HCT116 (cell line): ENCODE results near the gene ANAPC2. TPM values are rescaled to one million over a fixed set of nuclear protein-coding genes. Genes with fewer than 3 reads are reported as not detected.
A peak's percentile ranks its signal among the peaks of the same experiment; 100 is the strongest.

ENCODE experiments used
- ATAC-seq: fragments of 200-7000 bp; cut with Tn5 transposase; 2 replicates; pipeline ENCODE4 v1.9.1; 2020; ENCODE audit warnings: mild to moderate bottlenecking, moderate library complexity
- BruUV-seq: library from RNA; stranded (reverse); fragments of 400-500 nt; replicated peaks from 2 replicates; lab custom pipeline; 2021; lab: Mats Ljungman, UMichigan
- CTCF ChIA-PET: fragments of 300-600 bp; sonication (Branson Sonifier 250); formaldehyde crosslinking; loops from one replicate; lab custom pipeline; 2021; ENCODE audit warnings: antibody characterized with exemption; lab: Charles Lee
- POLR2A ChIA-PET: fragments of 300-600, 350-600 bp; sonication (Branson Sonifier 250); formaldehyde crosslinking; loops from one replicate; lab custom pipeline; 2021; ENCODE audit warnings: antibody characterized with exemption; lab: Charles Lee
- RAD21 ChIA-PET, 2 experiments: fragments of 300-600 bp; sonication (Branson Sonifier 250); formaldehyde crosslinking; loops; one replicate each; lab custom pipeline; 2023; ENCODE audit warnings: low total read pairs in 2 of 2; ENCODE audit not compliant: uncharacterized antibody in 2 of 2, unreplicated experiment in 2 of 2, low non-redundant PET in 1 of 2; lab: Charles Lee
- DNase-seq: peaks from one replicate; pipeline ENCODE4 v3.0.0-alpha.2; 2010; ENCODE audit warnings: low read depth, low spot score
- H2AFZ ChIP-seq: fragments of 200-600 bp; shearing (Covaris generic), sonication (generic); 2 replicates; pipeline ENCODE4 v1.6.1; 2017; ENCODE audit warnings: low read depth, mixed run types, mixed read lengths, antibody characterized with exemption, low read length; ENCODE audit not compliant: poor library complexity, severe bottlenecking
- H3K27ac ChIP-seq: 2 replicates; pipeline ENCODE4 v1.5.1; 2012; ENCODE audit warnings: low read depth, low read length
- H3K27me3 ChIP-seq: fragments of 200-600 bp; sonication (generic); 2 replicates; pipeline ENCODE4 v1.6.1; 2016; ENCODE audit warnings: mixed run types, low read length, mixed read lengths; ENCODE audit not compliant: insufficient read depth
- H3K36me3 ChIP-seq, 2 experiments: fragments of 200-500 bp in 1 of 2; fragments of 200-600 bp in 1 of 2; sonication (Bioruptor generic) in 1 of 2; sonication (generic) in 1 of 2; 2 replicates each; pipeline versions ENCODE4 v1.5.1 to v1.6.1; 2014 to 2016; ENCODE audit warnings: low read length in 2 of 2, inconsistent platforms in 1 of 2, mixed read lengths in 1 of 2, mixed run types in 1 of 2; ENCODE audit not compliant: insufficient read depth in 2 of 2, control insufficient read depth in 1 of 2
- H3K4me1 ChIP-seq, 2 experiments: fragments of 200-600 bp in 1 of 2; sonication (generic) in 1 of 2; 2 replicates each; pipeline versions ENCODE4 v1.5.1 to v1.6.1; 2012 to 2017; ENCODE audit warnings: low read length in 2 of 2, inconsistent platforms in 1 of 2, mild to moderate bottlenecking in 1 of 2, mixed read lengths in 1 of 2, mixed run types in 1 of 2, moderate library complexity in 1 of 2; ENCODE audit not compliant: insufficient read depth in 2 of 2, control insufficient read depth in 1 of 2
- H3K4me2 ChIP-seq: fragments of 200-600 bp; sonication (generic); 2 replicates; pipeline ENCODE4 v1.6.1; 2017; ENCODE audit warnings: mixed run types, low read length, mixed read lengths
- H3K4me3 ChIP-seq, 2 experiments: fragments of 200-600 bp in 1 of 2; sonication (generic) in 1 of 2; replicated peaks in 1 of 2; 2 replicates each; pipeline ENCODE4 v1.5.1; 2011 to 2016; ENCODE audit warnings: low read length in 2 of 2, control low read depth in 1 of 2, low read depth in 1 of 2, mild to moderate bottlenecking in 1 of 2, mixed read lengths in 1 of 2, mixed run types in 1 of 2
- H3K79me2 ChIP-seq: fragments of 200-600 bp; sonication (generic); 2 replicates; pipeline ENCODE4 v1.6.1; 2017; ENCODE audit warnings: mild to moderate bottlenecking, mixed run types, low read length, moderate library complexity, mixed read lengths; ENCODE audit not compliant: insufficient read depth
- H3K9ac ChIP-seq: fragments of 200-600 bp; sonication (generic); 2 replicates; pipeline ENCODE4 v1.6.1; 2016; ENCODE audit warnings: low read length, mixed read lengths
- H3K9me2 ChIP-seq: fragments of 200-600 bp; sonication (generic), shearing (Covaris generic); 2 replicates; pipeline ENCODE4 v1.6.1; 2017; ENCODE audit warnings: mixed run types, mild to moderate bottlenecking, moderate library complexity; ENCODE audit not compliant: insufficient read depth
- H3K9me3 ChIP-seq, 2 experiments: fragments of 200-500 bp in 1 of 2; fragments of 200-600 bp in 1 of 2; sonication (Bioruptor generic) in 1 of 2; sonication (generic) in 1 of 2; 2 replicates each; pipeline ENCODE4 v1.6.1; 2014 to 2017; ENCODE audit warnings: low read length in 2 of 2, mixed read lengths in 2 of 2, inconsistent platforms in 1 of 2, low read depth in 1 of 2, mild to moderate bottlenecking in 1 of 2, mixed run types in 1 of 2, moderate library complexity in 1 of 2; ENCODE audit not compliant: control insufficient read depth in 1 of 2, insufficient read depth in 1 of 2
- H4K20me1 ChIP-seq: fragments of 200-600 bp; sonication (generic), shearing (Covaris generic); 2 replicates; pipeline ENCODE4 v1.6.1; 2017; ENCODE audit warnings: mixed run types, mild to moderate bottlenecking, moderate library complexity; ENCODE audit not compliant: insufficient read depth
- CBX3 ChIP-seq: IDR thresholded peaks from 2 replicates; pipeline ENCODE4 v1.6.1; 2012; ENCODE audit warnings: low read depth
- EZH2 ChIP-seq: fragments of 200-600 bp; sonication (generic); IDR thresholded peaks from 2 replicates; pipeline ENCODE4 v1.6.1; 2017; ENCODE audit warnings: antibody characterized with exemption, mixed run types
- FOSL1 ChIP-seq: IDR thresholded peaks from 2 replicates; pipeline ENCODE4 v1.6.1; 2012; ENCODE audit warnings: low read depth
- JUND ChIP-seq: IDR thresholded peaks from 2 replicates; pipeline ENCODE4 v1.6.1; 2012
- RAD21 ChIP-seq: IDR thresholded peaks from 2 replicates; pipeline ENCODE4 v1.6.1; 2012; ENCODE audit warnings: low read depth, mild to moderate bottlenecking
- SRF ChIP-seq: IDR thresholded peaks from 2 replicates; pipeline ENCODE4 v1.6.1; 2012; ENCODE audit warnings: low read depth
- TCF7L2 ChIP-seq: IDR thresholded peaks from 2 replicates; pipeline ENCODE4 v1.7.0; 2011; ENCODE audit warnings: borderline replicate concordance, inconsistent platforms; ENCODE audit not compliant: insufficient read depth, insufficient read length; ENCODE audit errors: extremely low read depth
- intact Hi-C: fragments of 100-400 bp; cut with micrococcal nuclease; formaldehyde crosslinking; loops from 2 replicates; pipeline ENCODE4 v1.10.0; 2022
- total RNA-seq: library from RNA; stranded (reverse); gene quantifications from one replicate; pipeline ENCODE4 v1.2.1, GENCODE V29; 2021; ENCODE audit not compliant: unreplicated experiment
- TF ChIP-seq, protein P1 (sequence below): IDR thresholded peaks from 2 replicates; pipeline ENCODE4 v1.6.1; 2012
- TF ChIP-seq, protein P2 (sequence below): IDR thresholded peaks from 2 replicates; pipeline ENCODE4 v1.6.1; 2011; ENCODE audit warnings: mild to moderate bottlenecking, low read length, moderate library complexity; ENCODE audit not compliant: insufficient replicate concordance; ENCODE audit errors: extremely low read depth
- TF ChIP-seq, protein P3 (sequence below), 3 experiments: fragments of 200-600 bp in 1 of 3; sonication (generic) in 1 of 3; IDR thresholded peaks in 2 of 3; conservative IDR thresholded peaks in 1 of 3; 2 replicates each; pipeline ENCODE4 v1.5.1; 2012 to 2017; ENCODE audit warnings: low read depth in 2 of 3, low read length in 2 of 3, antibody characterized with exemption in 1 of 3, borderline replicate concordance in 1 of 3, control low read depth in 1 of 3, mild to moderate bottlenecking in 1 of 3, mixed read lengths in 1 of 3, mixed run types in 1 of 3, moderate library complexity in 1 of 3; ENCODE audit not compliant: insufficient read depth in 1 of 3

ANAPC2 gene
- total RNA-seq, 1 experiment from 2014 or later: 75.5 TPM

DNA sequence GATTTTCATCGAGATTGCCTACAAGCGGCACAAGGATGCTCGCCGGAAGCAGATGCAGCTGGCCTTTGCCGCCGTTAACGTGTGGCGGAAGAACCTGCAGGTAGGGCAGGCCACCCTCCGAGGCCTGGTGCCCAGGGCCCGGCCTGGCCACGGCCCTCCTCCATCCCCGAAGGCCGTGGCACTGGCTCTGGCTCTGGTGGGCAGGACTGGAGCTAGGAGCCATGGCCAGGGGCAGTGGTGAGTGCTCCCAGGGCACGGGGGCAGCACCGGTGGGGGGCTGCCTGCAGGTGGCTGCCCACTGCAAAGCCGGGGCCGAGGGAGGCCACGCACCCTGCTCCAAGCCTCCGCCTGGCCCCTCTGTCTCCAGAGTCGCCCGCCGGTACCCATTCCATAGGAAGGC, 24.6 kb downstream of the ANAPC2 start:
- Histone ChIP-seq H3K4me3 (peak overlapping the region in 1 of 2 experiments; percentile 70; a peak in 3 of 4 replicates), H3K9me3 (no peaks in the 10 kb centered on the region), H3K9me2 (no peaks in the 10 kb centered on the region), H3K27ac (peak overlapping the region; percentile 82; the same call in 1 of the 2 replicates), H3K27me3 (no peaks in the 10 kb centered on the region), H4K20me1 (no peaks in the 10 kb centered on the region), H3K4me2 (peak overlapping the region; percentile 98), H3K79me2 (no peaks in the 10 kb centered on the region), H3K4me1 (peaks cover 11 to 59% of the 10 kb centered on the region in 2 experiments), H3K36me3 (no peaks in the 10 kb centered on the region), H3K9ac (peak overlapping the region; percentile 77), H2AFZ (no peak overlapping the region)
- RAD21 ChIA-PET: interaction anchor here in 1 of 2 experiments (0.6 kb wide), 2 partner anchors 63 to 140 kb away, joined by 3 read pairs; partner anchors contain the start of gene RNF224
- no peak for DNase-seq
- intact Hi-C loops: loop anchor here (2.0 kb wide), 2 partner anchors 45 to 59 kb away; partner anchors contain the start of gene RNF208
- POLR2A ChIA-PET: interaction anchor here (0.9 to 2.5 kb wide), 7 partner anchors 14 to 77 kb away, joined by 3 to 16 read pairs (median 6); partner anchors contain the start of genes ANAPC2, CYSRT1, SSNA1 and TUBB4B
- ATAC-seq: no peak
- TF ChIP-seq TCF7L2 (no peak), FOSL1 (no peak), JUND (no peak), EZH2 (no peak), SRF (no peak)
- TF ChIP-seq, protein P1, sequence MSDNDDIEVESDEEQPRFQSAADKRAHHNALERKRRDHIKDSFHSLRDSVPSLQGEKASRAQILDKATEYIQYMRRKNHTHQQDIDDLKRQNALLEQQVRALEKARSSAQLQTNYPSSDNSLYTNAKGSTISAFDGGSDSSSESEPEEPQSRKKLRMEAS: no peak
- no TSS peak for BruUV-seq
- CTCF ChIA-PET: interaction anchor here (1.0 to 1.6 kb wide), 3 partner anchors 12 to 73 kb away, joined by 6 to 15 read pairs (median 9); partner anchors contain the start of gene RNF224

DNA sequence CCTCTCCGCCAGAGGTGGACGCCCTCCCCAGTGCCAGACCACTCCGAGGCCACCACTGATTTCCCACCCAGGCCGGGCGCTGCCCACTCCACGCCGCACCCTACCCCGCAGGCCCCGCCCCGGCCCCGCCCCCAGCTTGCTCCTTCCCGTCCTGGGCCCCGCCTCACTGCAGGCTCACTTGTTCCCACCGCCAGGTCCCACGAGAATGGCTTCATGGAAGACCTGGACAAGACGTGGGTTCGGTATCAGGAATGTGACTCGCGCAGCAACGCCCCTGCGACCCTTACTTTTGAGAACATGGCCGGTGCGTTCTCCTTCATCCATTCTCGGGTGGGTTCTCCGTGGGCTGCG, 25.0 kb downstream of the ANAPC2 start:
- TF ChIP-seq, protein P2, sequence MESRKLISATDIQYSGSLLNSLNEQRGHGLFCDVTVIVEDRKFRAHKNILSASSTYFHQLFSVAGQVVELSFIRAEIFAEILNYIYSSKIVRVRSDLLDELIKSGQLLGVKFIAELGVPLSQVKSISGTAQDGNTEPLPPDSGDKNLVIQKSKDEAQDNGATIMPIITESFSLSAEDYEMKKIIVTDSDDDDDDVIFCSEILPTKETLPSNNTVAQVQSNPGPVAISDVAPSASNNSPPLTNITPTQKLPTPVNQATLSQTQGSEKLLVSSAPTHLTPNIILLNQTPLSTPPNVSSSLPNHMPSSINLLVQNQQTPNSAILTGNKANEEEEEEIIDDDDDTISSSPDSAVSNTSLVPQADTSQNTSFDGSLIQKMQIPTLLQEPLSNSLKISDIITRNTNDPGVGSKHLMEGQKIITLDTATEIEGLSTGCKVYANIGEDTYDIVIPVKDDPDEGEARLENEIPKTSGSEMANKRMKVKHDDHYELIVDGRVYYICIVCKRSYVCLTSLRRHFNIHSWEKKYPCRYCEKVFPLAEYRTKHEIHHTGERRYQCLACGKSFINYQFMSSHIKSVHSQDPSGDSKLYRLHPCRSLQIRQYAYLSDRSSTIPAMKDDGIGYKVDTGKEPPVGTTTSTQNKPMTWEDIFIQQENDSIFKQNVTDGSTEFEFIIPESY: no peak
- no peak for TF ChIP-seq RAD21
- TF ChIP-seq, protein P3, sequence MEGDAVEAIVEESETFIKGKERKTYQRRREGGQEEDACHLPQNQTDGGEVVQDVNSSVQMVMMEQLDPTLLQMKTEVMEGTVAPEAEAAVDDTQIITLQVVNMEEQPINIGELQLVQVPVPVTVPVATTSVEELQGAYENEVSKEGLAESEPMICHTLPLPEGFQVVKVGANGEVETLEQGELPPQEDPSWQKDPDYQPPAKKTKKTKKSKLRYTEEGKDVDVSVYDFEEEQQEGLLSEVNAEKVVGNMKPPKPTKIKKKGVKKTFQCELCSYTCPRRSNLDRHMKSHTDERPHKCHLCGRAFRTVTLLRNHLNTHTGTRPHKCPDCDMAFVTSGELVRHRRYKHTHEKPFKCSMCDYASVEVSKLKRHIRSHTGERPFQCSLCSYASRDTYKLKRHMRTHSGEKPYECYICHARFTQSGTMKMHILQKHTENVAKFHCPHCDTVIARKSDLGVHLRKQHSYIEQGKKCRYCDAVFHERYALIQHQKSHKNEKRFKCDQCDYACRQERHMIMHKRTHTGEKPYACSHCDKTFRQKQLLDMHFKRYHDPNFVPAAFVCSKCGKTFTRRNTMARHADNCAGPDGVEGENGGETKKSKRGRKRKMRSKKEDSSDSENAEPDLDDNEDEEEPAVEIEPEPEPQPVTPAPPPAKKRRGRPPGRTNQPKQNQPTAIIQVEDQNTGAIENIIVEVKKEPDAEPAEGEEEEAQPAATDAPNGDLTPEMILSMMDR (IDR thresholded peaks at IDR 0.05 in 2 of 3, conservative IDR thresholded peaks at IDR 0.05 in 1 of 3; ENCODE audit: borderline replicate concordance in 1 of 3, insufficient read depth in 1 of 3, low read depth in 2 of 3, low read length in 2 of 3): no peak
- no peak for TF ChIP-seq CBX3
- TF ChIP-seq, all 23 proteins: peak for 0
- no peaks in the 10 kb centered on the region for H3K9me3 ChIP-seq
- H3K4me1 ChIP-seq: peaks cover 14 to 59% of the 10 kb centered on the region in 2 experiments
- H4K20me1 ChIP-seq: no peaks in the 10 kb centered on the region
- POLR2A ChIA-PET: interaction anchor here (0.9 to 2.5 kb wide), 12 partner anchors 12 to 77 kb away, joined by 3 to 16 read pairs (median 5); partner anchors contain the start of genes ANAPC2, CYSRT1, SSNA1 and TPRN
- no peaks in the 10 kb centered on the region for H3K36me3 ChIP-seq
- peak overlapping the region; percentile 98 for H3K4me2 ChIP-seq
- DNase-seq (peak; percentile 57), ATAC-seq (peak; percentile 59)
- no peaks in the 10 kb centered on the region for H3K79me2 ChIP-seq
- RAD21 ChIA-PET: interaction anchor here (0.6 to 1.1 kb wide), 3 partner anchors 64 to 140 kb away, joined by 3 read pairs; partner anchors contain the start of gene RNF224 (in 2 of the 2)
- no peaks in the 10 kb centered on the region for H3K9me2 ChIP-seq
- no TSS peak for BruUV-seq
- H3K4me3 ChIP-seq: peak overlapping the region; percentile 59 to 70
- peak overlapping the region; percentile 82 for H3K27ac ChIP-seq
- peak overlapping the region; percentile 77 for H3K9ac ChIP-seq
- CTCF ChIA-PET: interaction anchor here (0.9 to 1.9 kb wide), 6 partner anchors 12 to 77 kb away, joined by 3 to 15 read pairs (median 7); partner anchors contain the start of genes MAN1B1, RNF224 and SSNA1
- H3K27me3 ChIP-seq: no peaks in the 10 kb centered on the region
- no peak overlapping the region for H2AFZ ChIP-seq
- intact Hi-C loops: loop anchor here (2.0 kb wide), 2 partner anchors 45 to 59 kb away; partner anchors contain the start of gene RNF208
